IMR-90 (cell line): Measurements from ENCODE around the gene ECM2. TPM values are rescaled to one million over a fixed set of nuclear protein-coding genes. Genes with fewer than 3 reads are reported as not detected.

Experiments
- ATAC-seq: fragments of 200-7000 bp; cut with Tn5 transposase; 2 replicates; pipeline ENCODE4 v1.9.1; 2020; ENCODE audit warnings: low read depth, mild to moderate bottlenecking, moderate library complexity
- BruUV-seq: library from RNA; stranded (reverse); fragments of 400-500 nt; replicated peaks from 2 replicates; lab custom pipeline; 2021; lab: Mats Ljungman, UMichigan
- CTCF ChIA-PET: fragments of 300-600 bp; formaldehyde crosslinking; extraction: SDS; loops from one replicate; lab custom pipeline; 2021; ENCODE audit warnings: antibody characterized with exemption; lab: Yijun Ruan, JAX
- POLR2A ChIA-PET: fragments of 300-600 bp; sonication (Branson Sonifier 250); formaldehyde crosslinking; loops from one replicate; lab custom pipeline; 2022; ENCODE audit warnings: antibody characterized with exemption; ENCODE audit not compliant: unreplicated experiment; lab: Charles Lee
- DNase-seq: peaks from one replicate; pipeline ENCODE4 v3.0.0; 2013
- H2AFZ ChIP-seq: replicated peaks from 2 replicates; pipeline ENCODE3; 2013; ENCODE audit warnings: low read length, mild to moderate bottlenecking; ENCODE audit not compliant: poor library complexity
- H2AK5ac ChIP-seq: 2 replicates; pipeline ENCODE4 v1.6.1; 2013; ENCODE audit warnings: low read depth, low read length, inconsistent platforms
- H2AK9ac ChIP-seq: replicated peaks from 2 replicates; pipeline ENCODE3; 2013; ENCODE audit warnings: mild to moderate bottlenecking, low read depth, low read length, moderate library complexity; ENCODE audit not compliant: poor library complexity
- H2BK120ac ChIP-seq: 2 replicates; pipeline ENCODE4 v1.6.1; 2013; ENCODE audit warnings: low read depth, low read length, inconsistent platforms
- H2BK15ac ChIP-seq: 3 replicates; pipeline ENCODE4 v1.6.1; 2013; ENCODE audit warnings: low read depth, low read length, inconsistent platforms
- H2BK20ac ChIP-seq: 2 replicates; pipeline ENCODE4 v1.6.1; 2013; ENCODE audit warnings: low read depth, mild to moderate bottlenecking, inconsistent platforms, low read length, moderate library complexity
- H2BK5ac ChIP-seq: 2 replicates; pipeline ENCODE4 v1.6.1; 2013; ENCODE audit warnings: mild to moderate bottlenecking, low read depth, low read length, inconsistent platforms; ENCODE audit not compliant: poor library complexity, severe bottlenecking
- H3K14ac ChIP-seq: replicated peaks from 2 replicates; pipeline ENCODE4 v1.6.1; 2013; ENCODE audit warnings: low read depth, low read length, inconsistent platforms
- H3K18ac ChIP-seq: 2 replicates; pipeline ENCODE4 v1.6.1; 2013; ENCODE audit warnings: low read depth, low read length, control low read depth
- H3K23ac ChIP-seq: 2 replicates; pipeline ENCODE4 v1.6.1; 2013; ENCODE audit warnings: low read depth, low read length, inconsistent platforms
- H3K27ac ChIP-seq: 2 replicates; pipeline ENCODE4 v1.5.1; 2013; ENCODE audit warnings: mild to moderate bottlenecking, control low read depth, low read length; ENCODE audit not compliant: insufficient read depth
- H3K27me3 ChIP-seq: 2 replicates; pipeline ENCODE4 v1.6.1; 2013; ENCODE audit warnings: low read length; ENCODE audit not compliant: control insufficient read depth, insufficient read depth
- H3K36me3 ChIP-seq: 2 replicates; pipeline ENCODE4 v1.6.1; 2013; ENCODE audit warnings: low read length, mixed read lengths; ENCODE audit not compliant: control insufficient read depth, insufficient read depth
- H3K4ac ChIP-seq: 2 replicates; pipeline ENCODE4 v1.6.1; 2013; ENCODE audit warnings: low read depth, low read length, inconsistent platforms
- H3K4me1 ChIP-seq: 2 replicates; pipeline ENCODE4 v1.6.1; 2013; ENCODE audit warnings: low read length, mixed read lengths; ENCODE audit not compliant: control insufficient read depth, insufficient read depth
- H3K4me2 ChIP-seq: 2 replicates; pipeline ENCODE4 v1.6.1; 2013; ENCODE audit warnings: low read depth, mild to moderate bottlenecking, control low read depth, low read length, moderate library complexity
- H3K4me3 ChIP-seq: 2 replicates; pipeline ENCODE4 v1.5.1; 2013; ENCODE audit warnings: low read depth, mild to moderate bottlenecking, control low read depth, low read length, moderate library complexity; ENCODE audit not compliant: insufficient read depth
- H3K56ac ChIP-seq: 2 replicates; pipeline ENCODE4 v1.6.1; 2013; ENCODE audit warnings: low read length, inconsistent platforms; ENCODE audit not compliant: insufficient read depth; ENCODE audit errors: extremely low read depth
- H3K79me1 ChIP-seq, 2 experiments: 2 replicates each; pipeline ENCODE4 v1.6.1; 2013; ENCODE audit warnings: low read length in 2 of 2, inconsistent platforms in 1 of 2, low read depth in 1 of 2
- H3K9ac ChIP-seq: 2 replicates; pipeline ENCODE4 v1.6.1; 2013; ENCODE audit warnings: low read depth, low read length, control low read depth
- H3K9me1 ChIP-seq: 2 replicates; pipeline ENCODE4 v1.6.1; 2013; ENCODE audit warnings: low read length, inconsistent platforms; ENCODE audit not compliant: insufficient read depth
- H3K9me3 ChIP-seq: 2 replicates; pipeline ENCODE4 v1.6.1; 2013; ENCODE audit warnings: low read length; ENCODE audit not compliant: control insufficient read depth, insufficient read depth
- H4K20me1 ChIP-seq: 2 replicates; pipeline ENCODE4 v1.6.1; 2013; ENCODE audit warnings: low read length, inconsistent platforms; ENCODE audit not compliant: insufficient read depth
- H4K5ac ChIP-seq: 2 replicates; pipeline ENCODE4 v1.6.1; 2013; ENCODE audit warnings: mild to moderate bottlenecking, low read depth, low read length, control low read depth
- H4K8ac ChIP-seq, 2 experiments: 2 replicates each; pipeline ENCODE4 v1.6.1; 2013; ENCODE audit warnings: low read depth in 2 of 2, low read length in 2 of 2, control low read depth in 1 of 2, inconsistent platforms in 1 of 2
- H4K91ac ChIP-seq: 2 replicates; pipeline ENCODE4 v1.6.1; 2013; ENCODE audit warnings: low read depth, low read length, inconsistent platforms; ENCODE audit not compliant: insufficient read depth
- BHLHE40 ChIP-seq: fragments of 150-350 bp; IDR thresholded peaks from 2 replicates; pipeline ENCODE4 v1.6.1; 2016; ENCODE audit warnings: mild to moderate bottlenecking, low read depth, low read length
- CEBPB ChIP-seq: IDR thresholded peaks from 2 replicates; pipeline ENCODE4 v1.6.1; 2012; ENCODE audit warnings: low read depth, low read length, improper control_type of control experiment
- FOS ChIP-seq: fragments of 150-350 bp; IDR thresholded peaks from 2 replicates; pipeline ENCODE4 v1.6.1; 2016; ENCODE audit warnings: low read depth, low read length
- MAFK ChIP-seq: IDR thresholded peaks from 2 replicates; pipeline ENCODE4 v1.6.1; 2012; ENCODE audit warnings: low read depth, low read length, improper control_type of control experiment
- whole genome bisulfite sequencing, 2 experiments: methylation state at CpG; one replicate each; pipeline versions ENCODE4 v1.1.5 to v1.1.7; 2013; ENCODE audit warnings: missing lambda C conversion rate in 2 of 2; ENCODE audit not compliant: insufficient read length in 1 of 2; ENCODE audit errors: extremely low coverage in 2 of 2; 5-methylcytosine and 5-hydroxymethylcytosine counted together
- dilution Hi-C: fragments of 300-500 bp; cut with HindIII; formaldehyde crosslinking; loops from one replicate; pipeline ENCODE4 v1.14.3; 2018; ENCODE audit warnings: low sequenced_read_pairs; ENCODE audit not compliant: unreplicated experiment
- in situ Hi-C: fragments of 300-500 bp; cut with MboI; formaldehyde crosslinking; loops from 3 replicates; pipeline ENCODE4 v1.14.3; 2019; ENCODE audit warnings: low sequenced_read_pairs, inconsistent platforms, mixed read lengths
- intact Hi-C: fragments of 100-400 bp; cut with micrococcal nuclease; formaldehyde crosslinking; loops from 2 replicates; pipeline ENCODE4 v1.10.0; 2022
- polyA plus RNA-seq, 3 experiments: library from polyadenylated mRNA; depleted of rRNA; stranded (reverse); fragments of >200 nt; gene quantifications; 2 replicates each; pipeline ENCODE4 v1.2.3, GENCODE V29; 2012; ENCODE audit warnings: low replicate concordance in 1 of 3
- total RNA-seq: library from RNA; depleted of rRNA; stranded (reverse); fragments of >200 nt; gene quantifications from 2 replicates; pipeline ENCODE4 v1.2.3, GENCODE V29; 2012
- TF ChIP-seq, protein P1 (sequence below): conservative IDR thresholded peaks from 2 replicates; pipeline ENCODE4 v1.5.1; 2012; ENCODE audit warnings: mild to moderate bottlenecking, low read depth, low read length, improper control_type of control experiment

Gene ECM2
- total and polyA plus RNA-seq, 2 of the 4 experiments (the other 2 are of a cell fraction) = 0.26 to 0.36 TPM

GRCh38 chr9:92543972-92544371 lies 8.2 kb upstream of the ECM2 start:
- CTCF ChIA-PET = no interaction called here
- Histone ChIP-seq H3K9ac (no peak overlapping the region), H2BK15ac (no peak overlapping the region), H3K4me2 (no peak overlapping the region), H4K20me1 (no peaks in the 10 kb centered on the region), H3K4me1 (no peaks in the 10 kb centered on the region), H2BK20ac (no peak overlapping the region), H3K9me1 (no peaks in the 10 kb centered on the region), H4K8ac (no peak overlapping the region), H2AK9ac (no peak overlapping the region), H4K5ac (no peak overlapping the region), H3K23ac (no peak overlapping the region), H3K18ac (no peak overlapping the region), H4K91ac (no peak overlapping the region), H3K14ac (no peak overlapping the region), H3K4ac (no peak overlapping the region), H2AK5ac (no peak overlapping the region), H3K27ac (no peak overlapping the region), H2BK120ac (no peak overlapping the region), H3K9me3 (no peaks in the 10 kb centered on the region), H2AFZ (no peak overlapping the region), H3K27me3 (no peaks in the 10 kb centered on the region), H3K79me1 (no peaks in the 10 kb centered on the region), H3K4me3 (no peak overlapping the region), H3K56ac (no peak overlapping the region), H2BK5ac (no peak overlapping the region), H3K36me3 (no peaks in the 10 kb centered on the region)
- DNase-seq = no peak
- 100% methylated on average over 2 of the region's 7 CpGs; no CpG with 5 or more reads in 1 of the 2 experiments for WGBS, 2 experiments
- intact Hi-C loops = no loop called here
- dilution Hi-C loops = no loop called here
- no peak for TF ChIP-seq CEBPB
- TF ChIP-seq MAFK = no peak
- TF ChIP-seq BHLHE40 = no peak
- TF ChIP-seq, protein P1, sequence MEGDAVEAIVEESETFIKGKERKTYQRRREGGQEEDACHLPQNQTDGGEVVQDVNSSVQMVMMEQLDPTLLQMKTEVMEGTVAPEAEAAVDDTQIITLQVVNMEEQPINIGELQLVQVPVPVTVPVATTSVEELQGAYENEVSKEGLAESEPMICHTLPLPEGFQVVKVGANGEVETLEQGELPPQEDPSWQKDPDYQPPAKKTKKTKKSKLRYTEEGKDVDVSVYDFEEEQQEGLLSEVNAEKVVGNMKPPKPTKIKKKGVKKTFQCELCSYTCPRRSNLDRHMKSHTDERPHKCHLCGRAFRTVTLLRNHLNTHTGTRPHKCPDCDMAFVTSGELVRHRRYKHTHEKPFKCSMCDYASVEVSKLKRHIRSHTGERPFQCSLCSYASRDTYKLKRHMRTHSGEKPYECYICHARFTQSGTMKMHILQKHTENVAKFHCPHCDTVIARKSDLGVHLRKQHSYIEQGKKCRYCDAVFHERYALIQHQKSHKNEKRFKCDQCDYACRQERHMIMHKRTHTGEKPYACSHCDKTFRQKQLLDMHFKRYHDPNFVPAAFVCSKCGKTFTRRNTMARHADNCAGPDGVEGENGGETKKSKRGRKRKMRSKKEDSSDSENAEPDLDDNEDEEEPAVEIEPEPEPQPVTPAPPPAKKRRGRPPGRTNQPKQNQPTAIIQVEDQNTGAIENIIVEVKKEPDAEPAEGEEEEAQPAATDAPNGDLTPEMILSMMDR = no peak
- TF ChIP-seq FOS = no peak
- POLR2A ChIA-PET = no interaction called here
- ATAC-seq = no peak
- BruUV-seq = no TSS peak
- in situ Hi-C loops = no loop called here
